SW 1271 (cell line): Measurements from ENCODE around the gene L2HGDH.
"Not testable (repeated sequence)": the region's sequence is repeated elsewhere in the genome, so short reads cannot be mapped to it uniquely, and the experiment has no call there.

Experiments used
- DNase-seq, 2 experiments: peaks; one replicate each; lab custom pipeline; 2025; lab: John Stamatoyannopoulos, UW

The L2HGDH gene

GRCh38 chr14:50339178-50339804 is 27.3 kb upstream of the L2HGDH start:
- no peak for DNase-seq

- no peak for DNase-seq
Observed at GRCh38 chr14:50338587-50338986, 26.6 kb upstream of the L2HGDH start.

- DNase-seq: no peak
Observed at GRCh38 chr14:50335989-50336824, 24.2 kb upstream of the L2HGDH start.

- no peak for DNase-seq
Observed at GRCh38 chr14:50335389-50335788, 23.4 kb upstream of the L2HGDH start.

GRCh38 chr14:50334211-50334610 is 22.2 kb upstream of the L2HGDH start:
- no peak for DNase-seq

- DNase-seq: no peak
Observed at GRCh38 chr14:50333014-50333509, 21.0 kb upstream of the L2HGDH start.

GRCh38 chr14:50331596-50331995 is 19.6 kb upstream of the L2HGDH start:
- DNase-seq: no peak

GRCh38 chr14:50321009-50321660 is 9.1 kb upstream of the L2HGDH start:
- DNase-seq: peak; percentile 74 to 94

GRCh38 chr14:50320283-50320682 is 8.3 kb upstream of the L2HGDH start:
- DNase-seq: no peak

- DNase-seq: no peak
Observed at GRCh38 chr14:50319721-50320120, 7.7 kb upstream of the L2HGDH start.

- DNase-seq: no peak
Observed at GRCh38 chr14:50319293-50319692, 7.3 kb upstream of the L2HGDH start.

GRCh38 chr14:50318031-50318626 is 6.1 kb upstream of the L2HGDH start:
- peak in 1 of 2 experiments; percentile 60 for DNase-seq

- DNase-seq: not testable (repeated sequence)
Observed at GRCh38 chr14:50314098-50314497, 2.1 kb upstream of the L2HGDH start.

GRCh38 chr14:50312734-50313054 is 665 bp upstream of the L2HGDH start:
- DNase-seq: peak in 1 of 2 experiments; percentile 82

- no peak for DNase-seq
Observed at GRCh38 chr14:50311337-50311971, 575 bp downstream of the L2HGDH start.

GRCh38 chr14:50310445-50310844 is 1.6 kb downstream of the L2HGDH start:
- no peak for DNase-seq

GRCh38 chr14:50308363-50308915 is 3.6 kb downstream of the L2HGDH start:
- no peak for DNase-seq

- DNase-seq: no peak
Observed at GRCh38 chr14:50303744-50304471, 8.1 kb downstream of the L2HGDH start.

- no peak for DNase-seq
Observed at GRCh38 chr14:50301914-50302313, 10.1 kb downstream of the L2HGDH start.

- no peak for DNase-seq
Observed at GRCh38 chr14:50299585-50299984, 12.4 kb downstream of the L2HGDH start.

GRCh38 chr14:50290306-50290705 is 21.7 kb downstream of the L2HGDH start:
- no peak for DNase-seq
